Smooth muscle cell (in vitro differentiated cells): ENCODE measurements around the gene MEIS1. TPM values are rescaled to one million over a fixed set of nuclear protein-coding genes. Genes with fewer than 3 reads are reported as not detected.

Source experiments
- DNase-seq: peaks from one replicate; lab custom pipeline; 2025; ENCODE audit not compliant: unreplicated experiment; lab: John Stamatoyannopoulos, UW
- H2AFZ ChIP-seq: fragments of 200-600 bp; sonication (generic); 2 replicates; pipeline ENCODE4 v1.6.0; 2016; ENCODE audit warnings: antibody characterized with exemption, low read depth, mild to moderate bottlenecking
- H3F3A ChIP-seq: fragments of 200-600 bp; sonication (generic); 2 replicates; pipeline ENCODE4 v1.6.0; 2017; ENCODE audit warnings: antibody characterized with exemption, low read depth
- H3K27ac ChIP-seq: fragments of 200-600 bp; sonication (generic); 2 replicates; pipeline ENCODE4 v1.5.1; 2016; ENCODE audit warnings: low read depth, mild to moderate bottlenecking
- H3K27me3 ChIP-seq: fragments of 200-600 bp; sonication (generic); 2 replicates; pipeline ENCODE4 v1.6.1; 2016; ENCODE audit warnings: low read depth, mild to moderate bottlenecking
- H3K36me3 ChIP-seq: fragments of 200-600 bp; sonication (generic); 2 replicates; pipeline ENCODE4 v1.5.1; 2016; ENCODE audit warnings: low read depth
- H3K4me1 ChIP-seq: fragments of 200-600 bp; sonication (generic); 2 replicates; pipeline ENCODE4 v1.5.1; 2016; ENCODE audit warnings: low read depth
- H3K4me2 ChIP-seq: fragments of 200-600 bp; sonication (generic); 2 replicates; pipeline ENCODE4 v1.6.0; 2016; ENCODE audit warnings: mild to moderate bottlenecking
- H3K4me3 ChIP-seq: fragments of 200-600 bp; sonication (generic); 2 replicates; pipeline ENCODE4 v1.5.1; 2016; ENCODE audit warnings: mild to moderate bottlenecking
- H3K79me2 ChIP-seq: fragments of 200-600 bp; sonication (generic); 2 replicates; pipeline ENCODE4 v1.6.0; 2016; ENCODE audit warnings: low read depth, mild to moderate bottlenecking
- H3K9ac ChIP-seq: fragments of 200-600 bp; sonication (generic); 2 replicates; pipeline ENCODE4 v1.6.0; 2016; ENCODE audit warnings: low read depth
- H3K9me3 ChIP-seq: fragments of 200-600 bp; sonication (generic); replicated peaks from 2 replicates; pipeline ENCODE4 v1.5.1; 2016; ENCODE audit warnings: low read depth
- H4K20me1 ChIP-seq: fragments of 200-600 bp; sonication (generic); 2 replicates; pipeline ENCODE4 v1.6.0; 2016; ENCODE audit warnings: low read depth
- WGBS: methylation state at CpG from one replicate; pipeline ENCODE4 v1.1.7; 2016; ENCODE audit warnings: low lambda C conversion rate; 5-methylcytosine and 5-hydroxymethylcytosine counted together
- polyA plus RNA-seq: library from polyadenylated mRNA; unstranded; fragments of >200 nt; fragmentation: Nextera tagmentation; extraction: Ambion mirVana; gene quantifications from 2 replicates; pipeline ENCODE4 v1.2.1, GENCODE V29; 2016
- total RNA-seq: library from RNA; depleted of rRNA; stranded (reverse); fragments of >200 nt; gene quantifications from 2 replicates; pipeline ENCODE4 v1.2.3, GENCODE V29; 2014
- TF ChIP-seq, protein P1 (sequence below): fragments of 200-600 bp; sonication (generic); IDR thresholded peaks from 2 replicates; pipeline ENCODE4 v1.5.1; 2017; ENCODE audit warnings: borderline replicate concordance, mild to moderate bottlenecking, antibody characterized with exemption; ENCODE audit not compliant: insufficient read depth, poor library complexity, severe bottlenecking

The MEIS1 gene
- total RNA-seq (14.6 and 15.6 TPM in 2 replicates), polyA plus RNA-seq (15.8 and 18.1 TPM in 2 replicates)

DNA sequence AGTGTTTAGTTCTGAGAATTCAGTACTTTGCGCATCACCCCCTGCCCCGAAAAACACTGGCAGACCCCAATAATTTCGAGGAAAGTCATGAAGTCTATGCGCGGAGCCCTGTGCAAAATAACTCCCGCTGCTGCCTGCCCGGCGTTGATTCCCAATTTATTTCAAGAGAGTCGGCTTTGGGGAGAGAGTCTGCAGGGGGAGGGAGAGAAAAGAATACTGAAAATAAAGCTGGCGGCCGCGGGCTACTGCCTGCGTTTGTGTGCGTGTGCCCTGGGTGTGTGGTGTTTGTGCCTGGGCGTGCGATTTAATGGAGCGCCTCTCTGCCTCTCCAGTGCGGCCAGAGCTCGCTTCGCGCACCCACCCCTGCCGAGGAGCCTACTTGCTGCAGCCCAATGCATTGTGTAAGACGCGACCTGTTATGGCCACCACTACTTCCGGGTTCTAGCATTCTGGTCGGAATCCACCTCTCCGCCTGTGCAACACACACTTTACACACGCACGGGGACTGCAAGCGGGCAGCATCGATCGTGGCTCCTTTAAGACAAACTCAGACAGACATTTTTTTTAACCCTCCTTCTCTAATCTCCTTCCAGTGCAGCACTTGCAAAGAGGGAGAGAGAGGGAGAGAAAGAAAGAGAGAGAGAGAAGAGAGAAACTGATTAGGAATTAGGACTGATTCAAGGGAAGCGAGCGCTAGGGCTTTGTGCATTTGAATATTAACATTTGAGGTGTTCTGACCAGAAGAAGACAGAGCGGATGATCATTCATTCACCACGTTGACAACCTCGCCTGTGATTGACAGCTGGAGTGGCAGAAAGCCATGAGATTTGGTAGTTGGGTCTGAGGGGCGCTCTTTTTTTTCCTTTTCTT, at the start of gene MEIS1:
TSS of gene MEIS1 (plus strand) at position 447 of the 870 bp plus-strand sequence. CDS start 732 bp downstream, outside the sequence.
- no peaks in the 10 kb centered on the region for H3K36me3 ChIP-seq
- H3K9ac ChIP-seq: peak within 1 kb of the TSS; percentile 84
- peaks cover 47% of the 10 kb centered on the region for H3K79me2 ChIP-seq
- no peaks in the 10 kb centered on the region for H3K9me3 ChIP-seq
- TF ChIP-seq, protein P1, sequence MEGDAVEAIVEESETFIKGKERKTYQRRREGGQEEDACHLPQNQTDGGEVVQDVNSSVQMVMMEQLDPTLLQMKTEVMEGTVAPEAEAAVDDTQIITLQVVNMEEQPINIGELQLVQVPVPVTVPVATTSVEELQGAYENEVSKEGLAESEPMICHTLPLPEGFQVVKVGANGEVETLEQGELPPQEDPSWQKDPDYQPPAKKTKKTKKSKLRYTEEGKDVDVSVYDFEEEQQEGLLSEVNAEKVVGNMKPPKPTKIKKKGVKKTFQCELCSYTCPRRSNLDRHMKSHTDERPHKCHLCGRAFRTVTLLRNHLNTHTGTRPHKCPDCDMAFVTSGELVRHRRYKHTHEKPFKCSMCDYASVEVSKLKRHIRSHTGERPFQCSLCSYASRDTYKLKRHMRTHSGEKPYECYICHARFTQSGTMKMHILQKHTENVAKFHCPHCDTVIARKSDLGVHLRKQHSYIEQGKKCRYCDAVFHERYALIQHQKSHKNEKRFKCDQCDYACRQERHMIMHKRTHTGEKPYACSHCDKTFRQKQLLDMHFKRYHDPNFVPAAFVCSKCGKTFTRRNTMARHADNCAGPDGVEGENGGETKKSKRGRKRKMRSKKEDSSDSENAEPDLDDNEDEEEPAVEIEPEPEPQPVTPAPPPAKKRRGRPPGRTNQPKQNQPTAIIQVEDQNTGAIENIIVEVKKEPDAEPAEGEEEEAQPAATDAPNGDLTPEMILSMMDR: no peak
- WGBS: under 1% methylated on average over 38 of the region's 38 CpGs
- H3K27ac ChIP-seq: peak within 1 kb of the TSS; percentile 82
- H4K20me1 ChIP-seq: no peaks in the 10 kb centered on the region
- peak within 1 kb of the TSS; percentile 96 for H3K4me2 ChIP-seq
- H3K27me3 ChIP-seq: no peaks in the 10 kb centered on the region
- H2AFZ ChIP-seq: peak within 1 kb of the TSS; percentile 94
- H3K4me1 ChIP-seq: peaks cover 46% of the 10 kb centered on the region
- H3F3A ChIP-seq: peaks cover 11% of the 10 kb centered on the region
- H3K4me3 ChIP-seq: peak within 1 kb of the TSS; percentile 77
- DNase-seq: no peak

DNA sequence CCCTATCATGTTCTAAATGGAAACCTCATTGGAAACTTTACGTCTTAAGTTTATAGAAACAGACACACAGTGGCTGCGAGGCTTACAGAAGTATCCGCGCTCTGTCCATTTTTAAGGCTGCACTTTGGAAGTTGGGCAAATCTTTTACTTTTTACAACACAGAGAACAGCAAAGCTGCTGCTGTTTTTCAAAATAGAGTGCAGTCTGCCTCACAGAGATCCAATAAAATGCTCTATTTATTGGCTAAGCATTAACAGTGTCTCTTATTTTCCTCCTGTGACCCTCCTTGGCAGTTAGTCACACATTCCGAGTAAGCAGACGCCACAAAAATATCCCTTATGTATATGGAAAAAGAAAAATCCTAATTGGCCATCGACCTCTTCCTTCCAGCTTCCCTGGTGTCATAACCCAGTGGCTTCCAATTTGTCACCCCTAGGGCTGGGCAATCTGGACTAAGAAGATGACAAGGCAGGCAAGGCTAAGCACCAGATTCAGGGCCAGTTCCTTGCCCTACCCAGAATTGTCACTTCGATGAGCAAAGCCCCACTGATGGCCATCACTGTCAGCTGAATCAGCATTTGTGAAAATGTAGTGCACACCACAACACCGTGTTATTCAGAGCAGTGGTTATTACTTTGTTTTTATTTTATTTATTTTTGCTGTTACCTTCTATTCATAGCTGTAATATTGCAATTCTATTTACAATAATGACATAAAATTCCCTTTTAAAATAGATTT, 47.7 kb upstream of the MEIS1 start:
- Histone ChIP-seq H3K4me2 (peak overlapping the region; percentile 58), H3K9ac (no peak overlapping the region), H3K9me3 (no peaks in the 10 kb centered on the region), H3F3A (peaks cover 12% of the 10 kb centered on the region), H3K4me3 (peak overlapping the region; percentile 19), H3K36me3 (no peaks in the 10 kb centered on the region), H3K79me2 (no peaks in the 10 kb centered on the region), H3K27me3 (no peaks in the 10 kb centered on the region), H2AFZ (peak overlapping the region; percentile 88), H3K27ac (peak overlapping the region; percentile 53), H3K4me1 (peaks cover 20% of the 10 kb centered on the region), H4K20me1 (no peaks in the 10 kb centered on the region)
- DNase-seq: no peak
- WGBS: 16% methylated on average over 9 of the region's 9 CpGs
- TF ChIP-seq, protein P1: no peak

DNA sequence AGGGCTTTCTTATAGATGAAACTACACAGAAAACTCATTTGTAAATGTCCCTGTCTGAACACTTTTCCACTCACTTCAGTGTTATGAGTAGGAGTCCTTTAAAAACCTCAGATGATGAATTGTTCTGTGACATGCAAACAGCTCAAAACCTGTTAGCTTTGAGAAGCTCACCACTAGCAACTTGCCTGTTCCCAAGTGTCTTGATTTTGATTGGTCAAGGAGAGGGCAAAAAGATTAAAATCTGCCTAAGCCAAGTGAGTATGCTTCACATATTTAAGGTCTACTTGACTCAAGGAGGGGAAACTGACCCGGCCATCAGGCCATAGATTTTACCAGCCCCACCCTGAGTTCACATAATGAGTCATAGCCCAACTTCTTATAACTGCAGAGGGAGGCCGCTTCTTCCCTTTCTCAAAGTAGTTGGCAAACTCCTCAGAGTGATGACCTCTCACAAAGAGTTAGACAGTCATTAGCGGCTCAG, 45.2 kb upstream of the MEIS1 start:
- no peak overlapping the region for H3K4me3 ChIP-seq
- H3K4me2 ChIP-seq: peak overlapping the region; percentile 3
- no peaks in the 10 kb centered on the region for H3K27me3 ChIP-seq
- H3K36me3 ChIP-seq: no peaks in the 10 kb centered on the region
- no peak overlapping the region for H2AFZ ChIP-seq
- peaks cover 20% of the 10 kb centered on the region for H3K4me1 ChIP-seq
- no peaks in the 10 kb centered on the region for H3K9me3 ChIP-seq
- 36% methylated on average over 3 of the region's 3 CpGs for WGBS
- H3F3A ChIP-seq: peaks cover 12% of the 10 kb centered on the region
- H3K79me2 ChIP-seq: no peaks in the 10 kb centered on the region
- no peak for DNase-seq
- peak overlapping the region; percentile 85 for H3K27ac ChIP-seq
- peak overlapping the region; percentile 28 for H3K9ac ChIP-seq
- TF ChIP-seq, protein P1: no peak
- H4K20me1 ChIP-seq: no peaks in the 10 kb centered on the region
